Trophoblast cell (in vitro differentiated cells and primary cell): ENCODE data around the gene FBXL22.
A peak's percentile ranks its signal among the peaks of the same experiment; 100 is the strongest.

Experiments used
- DNase-seq, 2 donors: peaks; one replicate each; pipeline ENCODE4 v3.0.0-alpha.2; 2016
- H2AFZ ChIP-seq: 2 replicates; pipeline ENCODE4 v1.6.1; 2013; ENCODE audit warnings: low read length, moderate library complexity, mild to moderate bottlenecking; ENCODE audit not compliant: insufficient read depth, poor library complexity
- H2AK5ac ChIP-seq: 2 replicates; pipeline ENCODE4 v1.6.1; 2013; ENCODE audit warnings: mild to moderate bottlenecking, low read length
- H2BK120ac ChIP-seq: 2 replicates; pipeline ENCODE4 v1.6.1; 2013; ENCODE audit warnings: low read length, mild to moderate bottlenecking, moderate library complexity; ENCODE audit not compliant: insufficient read depth, poor library complexity
- H2BK12ac ChIP-seq: 2 replicates; pipeline ENCODE4 v1.6.1; 2013; ENCODE audit warnings: mild to moderate bottlenecking, low read length, moderate library complexity
- H2BK5ac ChIP-seq: 2 replicates; pipeline ENCODE4 v1.6.1; 2013; ENCODE audit warnings: low read length, low read depth, moderate library complexity, mild to moderate bottlenecking; ENCODE audit not compliant: poor library complexity
- H3K14ac ChIP-seq: 2 replicates; pipeline ENCODE4 v1.6.1; 2013; ENCODE audit warnings: mild to moderate bottlenecking, low read length
- H3K18ac ChIP-seq: 2 replicates; pipeline ENCODE4 v1.6.1; 2013; ENCODE audit warnings: mild to moderate bottlenecking, low read length
- H3K23ac ChIP-seq: 2 replicates; pipeline ENCODE4 v1.6.1; 2013; ENCODE audit warnings: low read length
- H3K27ac ChIP-seq: 2 replicates; pipeline ENCODE4 v1.5.1; 2013; ENCODE audit warnings: low read depth, mild to moderate bottlenecking, inconsistent platforms, low read length, moderate library complexity
- H3K27me3 ChIP-seq: 2 replicates; pipeline ENCODE4 v1.6.1; 2013; ENCODE audit warnings: inconsistent platforms, mild to moderate bottlenecking, low read length, moderate library complexity; ENCODE audit not compliant: insufficient read depth
- H3K36me3 ChIP-seq, 2 experiments: 1 replicate in 1 of 2; 2 replicates in 1 of 2; pipeline ENCODE4 v1.6.1; 2013; ENCODE audit warnings: low read length in 2 of 2, mild to moderate bottlenecking in 2 of 2, moderate library complexity in 1 of 2; ENCODE audit not compliant: insufficient read depth in 2 of 2, control insufficient read depth in 1 of 2
- H3K4ac ChIP-seq: 2 replicates; pipeline ENCODE4 v1.6.1; 2013; ENCODE audit warnings: low read depth, mild to moderate bottlenecking, low read length, moderate library complexity
- H3K4me1 ChIP-seq, 2 experiments: 1 replicate in 1 of 2; 2 replicates in 1 of 2; pipeline ENCODE4 v1.6.1; 2013; ENCODE audit warnings: low read length in 2 of 2, mild to moderate bottlenecking in 2 of 2, moderate library complexity in 1 of 2; ENCODE audit not compliant: insufficient read depth in 2 of 2, control insufficient read depth in 1 of 2
- H3K4me2 ChIP-seq: 2 replicates; pipeline ENCODE4 v1.6.1; 2013; ENCODE audit warnings: inconsistent platforms, mild to moderate bottlenecking, low read length, moderate library complexity
- H3K4me3 ChIP-seq: 2 replicates; pipeline ENCODE4 v1.5.1; 2013; ENCODE audit warnings: mild to moderate bottlenecking, low read depth, low read length, inconsistent platforms
- H3K79me1 ChIP-seq: one replicate; pipeline ENCODE4 v1.6.1; 2013; ENCODE audit warnings: low read length
- H3K79me2 ChIP-seq: 2 replicates; pipeline ENCODE4 v1.6.1; 2013; ENCODE audit warnings: low read length, mild to moderate bottlenecking; ENCODE audit not compliant: control insufficient read depth, insufficient read depth, poor library complexity
- H3K9ac ChIP-seq: 2 replicates; pipeline ENCODE4 v1.6.1; 2013; ENCODE audit warnings: mild to moderate bottlenecking, low read length
- H3K9me3 ChIP-seq: 2 replicates; pipeline ENCODE4 v1.6.1; 2013; ENCODE audit warnings: low read depth, mild to moderate bottlenecking, control low read depth, inconsistent platforms, low read length; ENCODE audit not compliant: insufficient read depth
- H4K12ac ChIP-seq: 2 replicates; pipeline ENCODE4 v1.6.1; 2013; ENCODE audit warnings: low read depth, mild to moderate bottlenecking, low read length, moderate library complexity
- H4K8ac ChIP-seq: 2 replicates; pipeline ENCODE4 v1.6.1; 2013; ENCODE audit warnings: low read depth, mild to moderate bottlenecking, low read length, moderate library complexity
- H4K91ac ChIP-seq: one replicate; pipeline ENCODE4 v1.6.1; 2013; ENCODE audit warnings: low read depth, mild to moderate bottlenecking, low read length, moderate library complexity
- WGBS: extraction: QIAGEN DNeasy Blood & Tissue Kit; methylation state at CpG from one replicate; pipeline ENCODE4 v1.1.7; 2013; ENCODE audit warnings: missing lambda C conversion rate; ENCODE audit not compliant: insufficient read length, insufficient coverage; ENCODE audit errors: extremely low coverage; 5-methylcytosine and 5-hydroxymethylcytosine counted together

Gene FBXL22

DNA sequence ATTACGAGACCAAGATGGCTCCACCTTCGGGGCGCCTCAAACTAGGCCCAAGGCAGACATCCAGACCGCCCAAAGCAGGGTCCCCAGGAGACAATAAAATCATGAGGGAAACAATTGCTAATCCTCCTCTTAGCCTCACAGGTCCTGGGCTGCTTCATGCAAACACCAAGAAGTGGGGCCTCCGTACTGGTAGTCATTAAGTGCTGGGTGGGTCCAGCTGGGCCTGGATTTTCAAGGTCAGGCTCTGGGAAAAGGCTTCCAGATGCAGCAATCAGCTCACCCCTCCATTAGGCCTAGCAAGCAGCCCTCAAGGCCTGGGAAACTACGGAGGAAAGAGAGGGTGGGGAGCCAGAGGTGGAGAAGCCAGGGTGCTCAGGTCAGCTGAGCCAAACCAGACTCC lies 634 bp downstream of the FBXL22 start:
- Histone ChIP-seq H2AFZ (no peak overlapping the region), H3K4me1 (peaks cover 7 to 9% of the 10 kb centered on the region in 2 experiments), H2BK120ac (no peak overlapping the region), H3K27ac (no peak overlapping the region), H2BK5ac (no peak overlapping the region), H3K4me2 (no peak overlapping the region), H3K18ac (no peak overlapping the region), H3K23ac (no peak overlapping the region), H3K9ac (no peak overlapping the region), H3K4ac (no peak overlapping the region), H3K14ac (no peak overlapping the region), H3K79me2 (peaks cover 4% of the 10 kb centered on the region), H4K8ac (no peak overlapping the region), H2AK5ac (no peak overlapping the region), H4K91ac (no peak overlapping the region), H3K79me1 (peaks cover 6% of the 10 kb centered on the region), H3K36me3 (peaks cover 5 to 9% of the 10 kb centered on the region in 2 experiments), H4K12ac (no peak overlapping the region), H3K9me3 (no peaks in the 10 kb centered on the region), H2BK12ac (no peak overlapping the region), H3K4me3 (no peak overlapping the region), H3K27me3 (no peaks in the 10 kb centered on the region)
- no peak for DNase-seq
- WGBS, result no CpG with 5 or more reads among the region's 6 CpGs

DNA sequence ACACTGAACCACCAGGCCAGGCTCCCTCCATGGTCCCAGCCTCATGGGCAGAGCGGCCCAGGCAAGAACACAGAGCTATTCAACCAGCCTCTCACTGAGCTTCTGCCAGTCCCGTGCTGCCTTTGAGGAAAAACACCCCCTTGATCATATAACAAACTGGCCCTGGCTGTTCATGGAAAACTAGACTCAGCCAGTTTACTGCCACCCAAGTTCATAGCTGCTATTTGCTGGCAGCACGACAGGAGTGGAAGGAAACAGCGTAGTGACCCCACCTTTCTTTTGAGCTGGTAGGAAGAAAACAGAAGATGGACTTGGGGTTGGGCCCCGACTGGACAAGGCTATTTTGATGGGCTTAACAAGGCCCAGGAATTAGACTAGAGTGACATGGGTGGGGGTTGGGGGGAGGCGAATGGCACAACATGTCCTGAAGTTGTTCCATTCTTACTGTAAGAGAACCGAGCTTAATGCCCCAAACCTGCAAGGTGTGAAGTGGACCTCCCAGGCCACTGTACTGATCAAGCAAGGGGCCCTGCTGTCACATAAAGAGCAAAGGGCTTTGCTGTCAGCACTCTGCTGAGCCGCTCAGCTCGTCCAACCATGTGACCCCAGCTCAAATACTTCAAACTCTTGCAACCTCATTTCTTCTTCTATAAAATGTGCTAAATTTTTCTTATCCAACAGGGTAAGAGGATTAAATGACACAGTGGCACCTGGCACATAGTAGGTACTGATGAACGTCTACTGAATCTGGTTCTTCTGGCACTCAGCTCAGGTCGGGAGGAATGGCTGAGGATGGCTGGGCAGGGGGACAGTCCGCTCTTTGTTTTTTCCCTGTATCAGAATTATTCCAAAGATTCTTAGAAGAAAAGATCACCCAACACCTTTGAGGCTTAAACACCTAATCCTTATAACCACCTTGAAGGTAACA lies 1.6 kb downstream of the FBXL22 start:
- H2AK5ac ChIP-seq, result no peak overlapping the region
- DNase-seq, result no peak
- no peak overlapping the region for H4K8ac ChIP-seq
- WGBS, result no CpG with 5 or more reads among the region's 12 CpGs
- H3K36me3 ChIP-seq, result peaks cover 3 to 5% of the 10 kb centered on the region in 2 experiments
- H3K14ac ChIP-seq, result no peak overlapping the region
- peaks cover 4% of the 10 kb centered on the region for H3K79me2 ChIP-seq
- no peak overlapping the region for H4K91ac ChIP-seq
- peaks cover 6% of the 10 kb centered on the region for H3K79me1 ChIP-seq
- no peaks in the 10 kb centered on the region for H3K9me3 ChIP-seq
- H3K4me3 ChIP-seq, result no peak overlapping the region
- no peak overlapping the region for H4K12ac ChIP-seq
- H3K27ac ChIP-seq, result no peak overlapping the region
- no peak overlapping the region for H2BK5ac ChIP-seq
- peaks cover 7 to 9% of the 10 kb centered on the region in 2 experiments for H3K4me1 ChIP-seq
- H2BK12ac ChIP-seq, result no peak overlapping the region
- no peak overlapping the region for H3K4me2 ChIP-seq
- no peaks in the 10 kb centered on the region for H3K27me3 ChIP-seq
- no peak overlapping the region for H3K23ac ChIP-seq
- H2BK120ac ChIP-seq, result no peak overlapping the region
- H3K18ac ChIP-seq, result no peak overlapping the region
- H3K4ac ChIP-seq, result no peak overlapping the region
- H3K9ac ChIP-seq, result no peak overlapping the region
- H2AFZ ChIP-seq, result no peak overlapping the region

DNA sequence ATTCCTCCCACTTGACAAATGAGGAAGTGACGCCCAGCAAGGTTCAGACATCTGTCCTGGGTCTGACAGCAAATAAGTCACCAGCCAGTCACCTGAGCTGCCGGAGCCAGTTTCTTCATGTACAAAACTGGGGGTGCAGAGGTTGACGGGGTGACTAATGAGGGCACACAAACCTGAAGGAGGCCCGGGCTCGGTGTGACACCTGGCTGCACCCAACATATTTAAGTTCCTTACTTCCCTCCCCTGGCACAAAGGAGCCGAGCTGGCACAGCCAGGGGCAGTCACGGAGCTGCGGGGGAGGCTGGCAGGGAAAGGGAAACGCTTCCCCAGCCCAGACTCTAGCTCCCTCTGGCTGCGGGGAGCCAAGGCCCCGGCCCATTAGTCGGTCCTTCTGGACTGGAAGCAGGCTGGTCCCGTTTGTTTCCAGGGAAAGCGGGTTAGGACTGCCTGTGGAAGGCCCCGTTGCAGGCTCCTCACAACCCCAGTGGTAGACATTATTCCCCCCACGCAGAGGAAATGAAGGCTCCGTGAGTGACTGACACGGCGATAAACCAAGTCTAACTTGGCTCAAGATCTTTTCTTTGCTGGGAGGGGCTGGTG lies 2.3 kb downstream of the FBXL22 start:
- H3K9me3 ChIP-seq, result no peaks in the 10 kb centered on the region
- H3K4ac ChIP-seq, result no peak overlapping the region
- H4K8ac ChIP-seq, result peak overlapping the region; percentile 92
- no peak overlapping the region for H3K23ac ChIP-seq
- peaks cover 4% of the 10 kb centered on the region for H3K79me2 ChIP-seq
- peak in 1 of 2 donors; percentile 58 for DNase-seq
- no peak overlapping the region for H2BK5ac ChIP-seq
- peaks cover 7 to 9% of the 10 kb centered on the region in 2 experiments for H3K4me1 ChIP-seq
- H4K12ac ChIP-seq, result no peak overlapping the region
- H3K18ac ChIP-seq, result no peak overlapping the region
- H3K27me3 ChIP-seq, result no peaks in the 10 kb centered on the region
- no peak overlapping the region for H3K14ac ChIP-seq
- no peaks in the 10 kb centered on the region for H3K36me3 ChIP-seq
- H2BK12ac ChIP-seq, result no peak overlapping the region
- no peak overlapping the region for H2AFZ ChIP-seq
- no peak overlapping the region for H3K4me2 ChIP-seq
- no peak overlapping the region for H3K27ac ChIP-seq
- H2AK5ac ChIP-seq, result no peak overlapping the region
- WGBS, result no CpG with 5 or more reads among the region's 19 CpGs
- no peak overlapping the region for H4K91ac ChIP-seq
- no peak overlapping the region for H3K4me3 ChIP-seq
- no peak overlapping the region for H3K9ac ChIP-seq
- no peak overlapping the region for H2BK120ac ChIP-seq
- H3K79me1 ChIP-seq, result peaks cover 6% of the 10 kb centered on the region

DNA sequence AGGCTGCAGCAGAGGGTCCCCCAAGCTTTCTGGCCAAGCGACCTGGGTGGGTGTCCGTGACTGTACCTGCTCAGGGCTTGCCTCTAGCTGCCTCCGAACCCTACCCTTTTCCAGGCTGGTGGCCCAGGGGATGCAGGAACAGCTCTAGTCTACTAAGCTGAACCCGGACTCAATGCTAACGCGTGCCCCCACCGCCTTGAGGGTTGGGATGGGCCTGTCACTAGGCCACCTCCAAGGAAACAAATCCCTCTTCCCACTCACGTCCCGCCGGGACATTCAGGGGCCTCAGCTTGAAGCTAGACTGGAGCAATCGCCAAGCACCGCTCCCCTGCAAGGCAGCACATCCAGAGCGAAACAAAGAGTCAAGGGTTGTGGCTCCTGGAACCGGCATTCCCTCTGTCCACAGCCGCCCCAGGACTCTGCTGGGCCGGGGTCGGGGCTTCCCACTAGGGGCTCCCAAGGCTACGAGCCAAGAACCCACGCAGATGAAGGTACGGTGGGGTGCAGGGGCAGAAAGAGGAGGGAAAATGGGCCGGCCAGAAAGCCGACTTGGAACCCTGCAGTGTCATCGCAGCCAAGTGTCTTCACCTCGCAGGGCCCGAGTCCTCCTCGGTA lies 2.9 kb downstream of the FBXL22 start:
- Histone ChIP-seq H3K18ac (no peak overlapping the region), H2BK12ac (no peak overlapping the region), H3K4me1 (peaks cover 7 to 9% of the 10 kb centered on the region in 2 experiments), H3K27ac (no peak overlapping the region), H2BK120ac (peak overlapping the region; percentile 36), H3K4ac (peak overlapping the region; percentile 33), H3K9me3 (no peaks in the 10 kb centered on the region), H3K23ac (no peak overlapping the region), H3K4me3 (peak overlapping the region; percentile 70), H4K91ac (peak overlapping the region; percentile 58), H4K8ac (peak overlapping the region; percentile 92), H3K27me3 (no peaks in the 10 kb centered on the region), H3K36me3 (peaks cover 0 to 1% of the 10 kb centered on the region in 2 experiments), H3K79me2 (peaks cover 4% of the 10 kb centered on the region), H2AK5ac (peak overlapping the region; percentile 36), H3K4me2 (peak overlapping the region; percentile 67), H2AFZ (peak overlapping the region; percentile 78), H2BK5ac (no peak overlapping the region), H4K12ac (peak overlapping the region; percentile 84), H3K9ac (peak overlapping the region; percentile 10), H3K79me1 (peaks cover 6% of the 10 kb centered on the region), H3K14ac (peak overlapping the region; percentile 64)
- DNase-seq, result peak in 1 of 2 donors; percentile 17
- no CpG with 5 or more reads among the region's 26 CpGs for WGBS
